GM23248 (cell line): ENCODE data around the gene GALNT1. TPM values are rescaled to one million over a fixed set of nuclear protein-coding genes. Genes with fewer than 3 reads are reported as not detected.

Experiments
- DNase-seq: peaks from one replicate; pipeline ENCODE4 v3.0.0-alpha.2; 2015
- H2AFZ ChIP-seq: fragments of 200-600 bp; sonication (generic); 2 replicates; pipeline ENCODE4 v1.6.1; 2016; ENCODE audit warnings: antibody characterized with exemption
- H3F3A ChIP-seq: fragments of 200-600 bp; sonication (generic); 2 replicates; pipeline ENCODE4 v1.6.1; 2016; ENCODE audit warnings: mild to moderate bottlenecking, antibody characterized with exemption, mixed run types; ENCODE audit not compliant: insufficient read depth
- H3K27ac ChIP-seq: fragments of 200-600 bp; sonication (generic); 2 replicates; pipeline ENCODE4 v1.5.1; 2016; ENCODE audit warnings: mild to moderate bottlenecking
- H3K27me3 ChIP-seq: fragments of 200-600 bp; sonication (generic); replicated peaks from 2 replicates; pipeline ENCODE4 v1.6.1; 2016; ENCODE audit warnings: mild to moderate bottlenecking; ENCODE audit not compliant: insufficient read depth
- H3K36me3 ChIP-seq: fragments of 200-600 bp; sonication (generic); 2 replicates; pipeline ENCODE4 v1.6.1; 2016; ENCODE audit warnings: low read depth, mild to moderate bottlenecking
- H3K4me1 ChIP-seq: fragments of 200-600 bp; sonication (generic); 2 replicates; pipeline ENCODE4 v1.6.1; 2016; ENCODE audit warnings: mild to moderate bottlenecking; ENCODE audit not compliant: insufficient read depth
- H3K4me2 ChIP-seq: fragments of 200-600 bp; sonication (generic); one replicate; pipeline ENCODE4 v1.6.1; 2016; ENCODE audit warnings: mild to moderate bottlenecking; ENCODE audit not compliant: unreplicated experiment
- H3K4me3 ChIP-seq: fragments of 200-600 bp; sonication (generic); 2 replicates; pipeline ENCODE4 v1.5.1; 2016; ENCODE audit warnings: mild to moderate bottlenecking
- H3K79me2 ChIP-seq: fragments of 200-600 bp; sonication (generic); 2 replicates; pipeline ENCODE4 v1.6.1; 2016; ENCODE audit warnings: mild to moderate bottlenecking; ENCODE audit not compliant: insufficient read depth
- H3K9ac ChIP-seq: fragments of 200-600 bp; sonication (generic); 2 replicates; pipeline ENCODE4 v1.6.1; 2016; ENCODE audit warnings: mild to moderate bottlenecking
- H3K9me2 ChIP-seq: fragments of 200-600 bp; sonication (generic); 2 replicates; pipeline ENCODE4 v1.6.1; 2016; ENCODE audit warnings: mixed run types, mild to moderate bottlenecking, moderate library complexity; ENCODE audit not compliant: insufficient read depth
- H3K9me3 ChIP-seq: fragments of 200-600 bp; sonication (generic); one replicate; pipeline ENCODE4 v1.6.1; 2017; ENCODE audit warnings: low read depth
- H4K20me1 ChIP-seq: fragments of 200-600 bp; sonication (generic); 2 replicates; pipeline ENCODE4 v1.6.0; 2016; ENCODE audit not compliant: insufficient read depth
- EZH2 ChIP-seq: fragments of 200-600 bp; sonication (generic); IDR thresholded peaks from 2 replicates; pipeline ENCODE4 v1.6.1; 2018; ENCODE audit warnings: antibody characterized with exemption, mild to moderate bottlenecking; ENCODE audit not compliant: insufficient read depth, poor library complexity, severe bottlenecking
- EZH2phosphoT487 ChIP-seq: fragments of 200-600 bp; sonication (generic); IDR thresholded peaks from 2 replicates; pipeline ENCODE4 v1.6.1; 2018; ENCODE audit warnings: antibody characterized with exemption, moderate library complexity, mild to moderate bottlenecking, low read depth; ENCODE audit not compliant: insufficient read depth
- WGBS, 2 experiments: methylation state at CpG; one replicate each; pipeline ENCODE4 v1.1.6; 2015 to 2017; ENCODE audit warnings: low lambda C conversion rate in 2 of 2, low coverage in 1 of 2; ENCODE audit errors: missing lambda C conversion rate in 2 of 2; 5-methylcytosine and 5-hydroxymethylcytosine counted together
- in situ Hi-C: fragments of 300-500 bp; cut with MboI; formaldehyde crosslinking; loops from 2 replicates; pipeline ENCODE4 v1.15.0; 2020
- polyA plus RNA-seq: library from polyadenylated mRNA; unstranded; fragments of >200 nt; fragmentation: Nextera tagmentation; extraction: Ambion mirVana; gene quantifications from 2 replicates; pipeline ENCODE4 v1.2.1, GENCODE V29; 2016
- total RNA-seq: library from RNA; depleted of rRNA; stranded (reverse); fragments of >200 nt; shearing (Covaris generic); gene quantifications from 2 replicates; pipeline ENCODE4 v1.2.3, GENCODE V29; 2014

GALNT1 gene
- total and polyA plus RNA-seq, 2 experiments from 2014 or later = 10.1 to 68.0 TPM

GRCh38 chr18:35694808-35695207 lies 113.3 kb downstream of the GALNT1 start:
- H4K20me1 ChIP-seq = no peaks in the 10 kb centered on the region
- no peaks in the 10 kb centered on the region for H3K4me1 ChIP-seq
- peaks cover 8% of the 10 kb centered on the region; the same call in 1 of the 2 replicates for H3K36me3 ChIP-seq
- no peaks in the 10 kb centered on the region for H3F3A ChIP-seq
- WGBS, 2 experiments = 99 to 100% methylated on average over 2 of the region's 2 CpGs
- no peaks in the 10 kb centered on the region for H3K9me3 ChIP-seq
- no peak overlapping the region for H3K4me2 ChIP-seq
- TF ChIP-seq EZH2phosphoT487 = no peak
- no peak for TF ChIP-seq EZH2
- H3K27me3 ChIP-seq = no peaks in the 10 kb centered on the region
- H3K9ac ChIP-seq = no peak overlapping the region
- no peaks in the 10 kb centered on the region for H3K79me2 ChIP-seq
- H3K9me2 ChIP-seq = no peaks in the 10 kb centered on the region
- no peak overlapping the region for H3K27ac ChIP-seq
- no peak for DNase-seq
- H2AFZ ChIP-seq = no peak overlapping the region
- in situ Hi-C loops = no loop called here
- no peak overlapping the region for H3K4me3 ChIP-seq

GRCh38 chr18:35695384-35695783 lies 113.8 kb downstream of the GALNT1 start:
- in situ Hi-C loops = no loop called here
- no peaks in the 10 kb centered on the region for H4K20me1 ChIP-seq
- H3K4me3 ChIP-seq = no peak overlapping the region
- peaks cover 8% of the 10 kb centered on the region; the same call in 1 of the 2 replicates for H3K36me3 ChIP-seq
- H3K27me3 ChIP-seq = no peaks in the 10 kb centered on the region
- no peak overlapping the region for H3K4me2 ChIP-seq
- H3K27ac ChIP-seq = no peak overlapping the region
- H3K9ac ChIP-seq = no peak overlapping the region
- no peaks in the 10 kb centered on the region for H3K9me3 ChIP-seq
- TF ChIP-seq EZH2 = no peak
- H3K9me2 ChIP-seq = no peaks in the 10 kb centered on the region
- no peak for DNase-seq
- no peaks in the 10 kb centered on the region for H3F3A ChIP-seq
- 93 to 100% methylated on average over 1 of the region's 1 CpG for WGBS, 2 experiments
- no peak overlapping the region for H2AFZ ChIP-seq
- no peaks in the 10 kb centered on the region for H3K79me2 ChIP-seq
- no peaks in the 10 kb centered on the region for H3K4me1 ChIP-seq

- no peak overlapping the region for H3K27ac ChIP-seq
- DNase-seq = no peak
- no peaks in the 10 kb centered on the region for H3K79me2 ChIP-seq
- 45 to 48% methylated on average over 8 of the region's 8 CpGs for WGBS, 2 experiments
- no peak overlapping the region for H3K4me3 ChIP-seq
- no peaks in the 10 kb centered on the region for H4K20me1 ChIP-seq
- H3K9ac ChIP-seq = no peak overlapping the region
- H3K9me3 ChIP-seq = no peaks in the 10 kb centered on the region
- no peaks in the 10 kb centered on the region for H3F3A ChIP-seq
- H3K4me1 ChIP-seq = no peaks in the 10 kb centered on the region
- no peaks in the 10 kb centered on the region for H3K9me2 ChIP-seq
- H3K36me3 ChIP-seq = peaks cover 8% of the 10 kb centered on the region; the same call in 1 of the 2 replicates
- no peak overlapping the region for H3K4me2 ChIP-seq
- no peak for TF ChIP-seq EZH2
- TF ChIP-seq EZH2phosphoT487 = no peak
- in situ Hi-C loops = no loop called here
- H3K27me3 ChIP-seq = no peaks in the 10 kb centered on the region
- no peak overlapping the region for H2AFZ ChIP-seq
Observed at GRCh38 chr18:35695803-35696202, 114.3 kb downstream of the GALNT1 start.

GRCh38 chr18:35696307-35696706 lies 114.8 kb downstream of the GALNT1 start:
- Histone ChIP-seq H3K4me3 (no peak overlapping the region), H3K79me2 (no peaks in the 10 kb centered on the region), H3K27me3 (no peaks in the 10 kb centered on the region), H3K4me2 (no peak overlapping the region), H2AFZ (no peak overlapping the region), H3K9me3 (no peaks in the 10 kb centered on the region), H3F3A (no peaks in the 10 kb centered on the region), H3K4me1 (no peaks in the 10 kb centered on the region), H4K20me1 (no peaks in the 10 kb centered on the region), H3K9ac (no peak overlapping the region), H3K36me3 (peaks cover 8% of the 10 kb centered on the region; the same call in 1 of the 2 replicates), H3K9me2 (no peaks in the 10 kb centered on the region), H3K27ac (no peak overlapping the region)
- in situ Hi-C loops = no loop called here
- no peak for DNase-seq
- 97 to 100% methylated on average over 3 of the region's 3 CpGs for WGBS, 2 experiments
- TF ChIP-seq EZH2 = no peak
- TF ChIP-seq EZH2phosphoT487 = no peak

- Histone ChIP-seq H3K9me3 (no peaks in the 10 kb centered on the region), H3F3A (no peaks in the 10 kb centered on the region; the same call in 1 of the 2 replicates), H3K4me3 (no peak overlapping the region), H4K20me1 (no peaks in the 10 kb centered on the region), H3K79me2 (no peaks in the 10 kb centered on the region), H3K9ac (no peak overlapping the region), H2AFZ (no peak overlapping the region), H3K4me2 (no peak overlapping the region), H3K27ac (no peak overlapping the region), H3K4me1 (peaks cover 6% of the 10 kb centered on the region; the same call in 1 of the 2 replicates), H3K27me3 (no peaks in the 10 kb centered on the region), H3K9me2 (no peaks in the 10 kb centered on the region), H3K36me3 (0 out of 2 replicates have a peak, but pooled peaks cover 1% of the 10 kb centered on the region)
- in situ Hi-C loops = no loop called here
- TF ChIP-seq EZH2 (no peak), EZH2phosphoT487 (no peak)
- peak; percentile 3 for DNase-seq
- 76 to 80% methylated on average over 7 of the region's 7 CpGs for WGBS, 2 experiments
Observed at GRCh38 chr18:35697869-35698268, 116.3 kb downstream of the GALNT1 start.
